Measurements from ENCODE around the gene SPATA9. TPM values are rescaled to one million over a fixed set of nuclear protein-coding genes. Genes with fewer than 3 reads are reported as not detected.

Gene SPATA9
- total RNA-seq, 2 donors from 2014 or later, result 0.70 to 2.0 TPM

DNA sequence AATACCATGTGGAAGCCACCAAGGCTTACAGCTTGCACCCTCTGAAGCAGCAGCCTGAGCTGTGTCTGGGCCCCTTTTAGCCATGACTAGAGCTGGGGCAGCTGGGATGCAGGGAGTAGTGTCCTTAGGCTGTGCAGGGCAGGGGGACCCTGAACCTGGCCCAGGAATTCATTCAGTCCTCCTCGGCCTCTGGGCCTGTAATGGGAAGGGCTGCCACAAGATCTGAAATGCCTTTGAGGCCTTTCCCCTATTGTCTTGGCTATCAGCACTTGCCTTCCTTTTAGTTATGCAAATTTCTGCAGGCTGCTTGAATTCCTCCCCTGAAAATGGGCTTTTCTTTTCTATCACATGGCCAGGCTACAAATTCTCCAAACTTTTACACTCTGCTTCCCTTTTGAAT, 53.9 kb downstream of the SPATA9 start:
- Mint-ChIP-seq H3K9me3 (peaks cover 24% of the 10 kb centered on the region), H3K4me3 (no peak overlapping the region), H3K27ac (no peak overlapping the region), H3K27me3 (ENCODE audit: insufficient read depth) (peaks cover 5% of the 10 kb centered on the region), H3K36me3 (ENCODE audit: low read depth) (no peaks in the 10 kb centered on the region), H3K4me1 (peaks cover 11% of the 10 kb centered on the region)
- H3K4me1 ChIP-seq (ENCODE audit: control insufficient read depth, insufficient read depth, low read length), result peaks cover 4% of the 10 kb centered on the region
- H3K36me3 ChIP-seq (ENCODE audit: control insufficient read depth, insufficient read depth, low read length), result no peaks in the 10 kb centered on the region
- H3K27ac ChIP-seq (ENCODE audit: low read depth, low read length), result no peak overlapping the region
- 82 to 97% methylated on average over 1 of the region's 1 CpG for WGBS, 2 experiments (ENCODE audit: insufficient coverage in 1 of 2, insufficient read length in 1 of 2)
- H3K4me3 ChIP-seq (ENCODE audit: low read length), result no peak overlapping the region
- peaks cover 20% of the 10 kb centered on the region for H3K9me3 ChIP-seq (ENCODE audit: control insufficient read depth, low read length)
- no peak for TF ChIP-seq CTCF (conservative IDR thresholded peaks at IDR 0.05)
- peaks cover 9% of the 10 kb centered on the region for H3K27me3 ChIP-seq (ENCODE audit: control insufficient read depth, insufficient read depth, low read length, poor library complexity, severe bottlenecking)
- DNase-seq, result no peak
- no peak overlapping the region for H3K9ac ChIP-seq (ENCODE audit: extremely low read depth, low read length, poor library complexity, severe bottlenecking)

- Histone ChIP-seq H3K9me3 (ENCODE audit: control insufficient read depth, low read length) (peaks cover 20% of the 10 kb centered on the region), H3K9ac (ENCODE audit: extremely low read depth, low read length, poor library complexity, severe bottlenecking) (no peak overlapping the region), H3K27ac (ENCODE audit: low read depth, low read length) (no peak overlapping the region), H3K27me3 (ENCODE audit: control insufficient read depth, insufficient read depth, low read length, poor library complexity, severe bottlenecking) (peaks cover 17% of the 10 kb centered on the region), H3K4me3 (ENCODE audit: low read length) (no peak overlapping the region), H3K36me3 (ENCODE audit: control insufficient read depth, insufficient read depth, low read length) (no peaks in the 10 kb centered on the region), H3K4me1 (ENCODE audit: control insufficient read depth, insufficient read depth, low read length) (peaks cover 4% of the 10 kb centered on the region)
- Mint-ChIP-seq H3K36me3 (ENCODE audit: low read depth) (no peaks in the 10 kb centered on the region), H3K27me3 (ENCODE audit: insufficient read depth) (peaks cover 12% of the 10 kb centered on the region), H3K4me3 (no peak overlapping the region), H3K4me1 (peaks cover 11% of the 10 kb centered on the region), H3K27ac (no peak overlapping the region), H3K9me3 (peaks cover 24% of the 10 kb centered on the region)
- TF ChIP-seq CTCF (conservative IDR thresholded peaks at IDR 0.05), result no peak
- WGBS, 2 experiments (ENCODE audit: insufficient coverage in 1 of 2, insufficient read length in 1 of 2), result 82 to 96% methylated on average over 4 of the region's 4 CpGs
- DNase-seq, result no peak
Measured at GRCh38 chr5:95627971-95628810, 54.6 kb downstream of the SPATA9 start.

DNA sequence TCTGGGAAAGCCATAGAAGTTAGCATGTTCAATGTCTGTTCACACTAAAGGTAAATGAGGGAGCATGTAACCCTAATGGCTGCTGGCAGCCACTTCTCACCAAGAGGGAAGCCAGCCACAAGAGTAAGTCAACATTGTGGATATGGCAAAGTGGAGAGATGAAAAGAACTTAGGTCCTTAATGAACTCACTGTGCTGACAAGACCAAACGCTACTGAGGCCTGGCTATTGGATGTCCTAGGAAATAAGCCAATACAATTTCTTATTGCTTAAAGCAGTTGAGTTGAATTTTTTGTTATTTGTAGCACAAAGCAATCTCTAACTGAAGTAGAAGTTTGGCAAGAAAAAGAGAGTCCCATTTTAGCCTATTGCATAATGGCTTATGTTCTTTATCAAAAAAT, 56.1 kb downstream of the SPATA9 start:
- Mint-ChIP-seq H3K27me3 (ENCODE audit: insufficient read depth) (peaks cover 27% of the 10 kb centered on the region), H3K4me3 (no peak overlapping the region), H3K4me1 (peaks cover 5% of the 10 kb centered on the region), H3K9me3 (peaks cover 24% of the 10 kb centered on the region), H3K27ac (no peak overlapping the region), H3K36me3 (ENCODE audit: low read depth) (no peaks in the 10 kb centered on the region)
- Histone ChIP-seq H3K27ac (ENCODE audit: low read depth, low read length) (no peak overlapping the region), H3K27me3 (ENCODE audit: control insufficient read depth, insufficient read depth, low read length, poor library complexity, severe bottlenecking) (peaks cover 32% of the 10 kb centered on the region), H3K9me3 (ENCODE audit: control insufficient read depth, low read length) (peaks cover 20% of the 10 kb centered on the region), H3K36me3 (ENCODE audit: control insufficient read depth, insufficient read depth, low read length) (no peaks in the 10 kb centered on the region), H3K4me3 (ENCODE audit: low read length) (no peak overlapping the region), H3K4me1 (ENCODE audit: control insufficient read depth, insufficient read depth, low read length) (peaks cover 3% of the 10 kb centered on the region), H3K9ac (ENCODE audit: extremely low read depth, low read length, poor library complexity, severe bottlenecking) (no peak overlapping the region)
- WGBS, 2 experiments (ENCODE audit: insufficient coverage in 1 of 2, insufficient read length in 1 of 2), result 80 to 100% methylated on average over 1 of the region's 1 CpG
- no peak for DNase-seq
- no peak for TF ChIP-seq CTCF (conservative IDR thresholded peaks at IDR 0.05)

Measured in endodermal cell (in vitro differentiated cells).